HPDE6-E6E7 (cell line): Measurements from ENCODE around the gene ZNF107.
A peak's percentile ranks its signal among the peaks of the same experiment; 100 is the strongest.

Source experiments
- DNase-seq: peaks from one replicate; pipeline ENCODE4 v3.0.0; 2011; ENCODE audit warnings: missing footprints; ENCODE audit errors: extremely low spot score

Gene ZNF107

DNA sequence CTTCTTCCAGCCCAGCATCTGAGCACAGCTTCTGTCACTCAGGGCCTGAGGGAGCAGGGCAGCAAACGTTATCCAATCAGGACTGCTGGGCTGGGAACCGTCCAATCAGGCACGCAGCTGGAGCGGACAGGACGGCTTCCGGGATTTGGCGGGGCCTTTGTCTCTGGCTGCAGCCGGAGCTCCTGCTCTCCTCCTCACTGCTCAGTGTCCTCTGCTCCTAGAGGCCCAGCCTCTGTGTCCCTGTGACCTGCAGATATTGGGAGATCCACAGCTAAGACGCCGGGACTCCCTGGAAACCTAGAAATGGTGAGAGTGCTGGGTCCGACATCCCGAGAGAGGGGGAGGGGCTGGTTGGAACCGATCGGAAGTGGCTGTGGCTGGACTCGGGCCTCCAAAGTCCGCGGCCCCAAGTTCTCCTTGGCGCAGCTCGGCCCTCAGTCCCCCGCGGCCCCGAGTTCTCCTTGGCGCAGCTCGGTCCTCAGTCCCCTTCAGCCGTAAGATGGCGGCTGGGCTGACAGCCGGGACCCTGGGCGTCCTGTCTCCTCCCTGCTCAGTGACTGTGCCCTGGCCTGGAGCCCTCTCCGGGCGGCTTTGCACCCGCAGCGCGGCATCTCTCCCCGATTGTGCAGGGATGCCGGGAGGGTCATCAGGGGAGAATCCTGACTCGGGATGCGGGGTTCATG lies at the start of gene ZNF107:
ZNF107 (plus strand) TSS at position 154 of the 683 bp plus-strand sequence; CDS start at position 304, 150 bp downstream.
- DNase-seq = peak; percentile 96

DNA sequence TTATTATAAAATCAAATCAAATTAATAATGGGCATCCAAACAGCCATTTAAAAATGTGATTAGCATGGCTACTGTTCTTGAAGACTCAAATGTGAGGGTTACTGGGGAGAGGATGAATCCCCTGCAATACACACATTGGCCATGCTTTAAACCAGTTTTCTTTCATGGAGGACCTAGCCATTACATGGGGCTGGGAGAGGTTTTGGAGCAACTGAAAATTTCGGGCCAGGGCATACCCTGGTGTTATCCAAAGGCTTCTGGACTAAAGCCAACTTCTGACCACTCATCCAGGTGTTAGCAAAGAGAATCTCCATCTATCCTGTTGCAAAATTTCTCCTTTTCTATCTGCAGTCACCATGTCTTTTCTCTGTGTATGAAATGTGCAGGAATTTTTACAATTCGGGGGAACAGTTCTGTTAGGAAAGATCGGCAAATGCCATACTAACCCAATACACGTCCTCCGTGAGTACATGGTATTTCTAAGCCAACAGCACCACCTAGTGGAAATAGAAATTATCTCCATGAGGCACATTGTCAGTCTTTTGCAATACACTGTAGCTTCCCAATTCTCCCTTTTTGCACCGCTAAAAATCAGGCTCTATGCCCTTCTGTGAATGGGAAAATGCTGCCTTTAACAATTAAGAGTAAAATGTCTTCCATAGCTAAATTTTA lies 47.0 kb upstream of the ZNF107 start:
- no peak for DNase-seq

DNA sequence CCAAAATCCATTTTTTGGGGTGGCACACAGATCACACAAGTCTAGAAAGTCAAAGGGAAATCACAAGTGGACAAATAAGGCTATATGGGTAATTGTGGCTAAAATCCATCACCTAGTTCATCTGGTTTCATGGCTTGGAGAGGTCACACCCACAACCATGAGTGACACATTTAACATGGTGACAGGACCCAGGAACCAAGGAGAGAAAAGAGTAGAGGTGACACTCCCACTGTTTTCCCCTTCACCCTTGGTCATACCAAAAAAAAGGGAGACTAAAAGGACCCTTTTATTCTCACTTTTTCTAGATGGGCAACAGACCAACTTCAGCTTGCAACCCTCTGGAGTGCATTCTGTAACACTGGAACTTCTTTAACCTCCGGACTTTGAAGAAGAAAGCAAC lies 46.2 kb upstream of the ZNF107 start:
- DNase-seq = no peak

DNA sequence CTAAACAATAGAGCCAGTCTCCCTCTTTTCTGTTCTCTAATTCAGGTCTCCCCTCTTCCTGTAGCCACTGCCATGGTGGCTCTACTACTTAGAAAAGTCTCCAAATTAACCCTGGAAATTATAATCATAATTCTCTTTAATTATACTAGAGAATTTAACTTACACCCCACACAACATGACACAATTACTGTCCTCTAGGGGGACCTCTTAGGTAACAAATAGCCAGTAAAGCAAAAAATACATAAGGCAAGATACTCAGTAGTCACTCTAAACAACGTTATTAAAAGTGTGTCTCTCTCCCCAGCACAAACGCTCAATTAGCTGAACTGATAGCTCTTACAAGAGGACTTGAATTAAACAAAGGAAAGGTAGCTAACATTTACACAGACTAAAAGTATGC lies 44.3 kb upstream of the ZNF107 start:
- no peak for DNase-seq

DNA sequence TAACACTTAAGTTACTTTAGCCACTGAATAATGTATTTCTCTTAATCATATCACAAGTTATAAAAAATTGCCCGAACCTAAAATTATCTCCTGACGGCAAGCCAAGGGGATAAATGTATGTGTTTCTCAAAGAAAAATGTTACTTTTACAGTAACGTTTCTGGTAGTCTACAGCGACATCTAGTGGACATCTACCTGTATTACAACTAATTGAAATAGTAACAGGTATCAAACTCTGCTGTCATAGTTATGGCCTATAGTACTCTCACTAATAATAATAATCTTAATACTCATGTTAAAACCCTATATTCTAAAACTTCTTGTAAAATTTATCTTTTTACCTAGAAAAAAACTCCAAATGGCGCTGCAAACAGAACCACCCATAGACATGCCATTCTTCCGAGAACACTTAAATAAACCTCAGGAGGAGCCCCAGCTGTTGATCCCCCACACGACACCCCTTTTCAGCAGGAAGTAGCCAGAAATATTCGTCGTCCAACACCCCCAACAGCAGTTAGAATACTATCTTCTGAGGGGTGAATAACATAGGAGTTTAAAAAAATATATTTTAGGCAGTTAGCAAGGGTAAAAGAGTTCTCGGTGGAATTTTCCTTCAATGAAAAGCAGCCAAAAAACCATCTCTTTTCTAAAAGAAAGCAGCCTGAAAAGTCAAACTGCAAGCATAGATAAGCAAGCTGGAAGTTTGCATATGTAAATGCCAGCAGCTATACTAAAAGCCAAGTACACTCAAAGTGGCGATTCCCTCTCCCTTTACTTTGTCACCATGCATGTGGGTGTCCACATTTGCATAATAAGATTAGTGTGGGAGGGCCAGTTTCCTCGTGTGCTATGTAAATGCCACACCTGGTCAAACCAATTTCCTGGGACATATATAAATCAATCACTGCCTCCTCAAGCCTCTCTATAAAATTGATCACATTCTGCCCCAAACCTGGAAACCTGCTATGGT lies 40.5 kb upstream of the ZNF107 start:
- DNase-seq = no peak

DNA sequence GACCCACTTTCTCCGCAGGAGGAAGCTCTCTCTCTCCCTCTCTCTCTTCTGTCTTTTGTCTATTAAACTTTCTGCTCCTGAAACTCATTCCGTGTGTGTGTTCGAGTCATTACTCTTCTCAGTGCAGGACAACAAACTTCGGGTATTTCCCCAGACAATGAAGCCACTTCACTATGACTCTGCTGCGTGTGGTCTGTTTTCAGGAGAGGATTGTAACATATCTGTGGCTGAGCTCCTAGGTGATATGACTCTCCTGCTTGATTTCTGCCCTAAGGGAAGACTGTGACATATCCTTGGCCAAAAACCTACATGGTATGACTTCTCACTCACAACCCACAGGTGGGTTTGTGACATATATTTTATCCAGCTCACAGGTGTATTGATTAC lies 39.9 kb upstream of the ZNF107 start:
- DNase-seq = no peak

DNA sequence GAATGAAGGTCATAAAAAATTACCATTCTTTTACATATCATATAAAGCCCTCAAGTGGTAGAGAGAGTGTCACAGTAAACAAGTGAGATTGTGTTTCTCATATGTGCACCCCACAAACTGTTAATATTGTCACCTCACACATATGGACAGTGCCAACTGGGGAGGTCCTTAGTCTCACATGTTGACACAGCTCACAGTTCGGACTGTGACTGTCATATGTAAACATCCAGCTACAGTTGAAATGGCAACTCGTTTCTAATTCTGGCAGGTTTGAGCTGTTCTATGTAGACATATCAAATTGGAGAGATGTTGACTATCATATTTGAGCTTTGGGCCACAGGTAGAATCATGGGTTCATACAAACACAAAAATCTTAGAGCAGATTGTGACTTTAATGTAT lies 39.4 kb upstream of the ZNF107 start:
- DNase-seq = no peak

DNA sequence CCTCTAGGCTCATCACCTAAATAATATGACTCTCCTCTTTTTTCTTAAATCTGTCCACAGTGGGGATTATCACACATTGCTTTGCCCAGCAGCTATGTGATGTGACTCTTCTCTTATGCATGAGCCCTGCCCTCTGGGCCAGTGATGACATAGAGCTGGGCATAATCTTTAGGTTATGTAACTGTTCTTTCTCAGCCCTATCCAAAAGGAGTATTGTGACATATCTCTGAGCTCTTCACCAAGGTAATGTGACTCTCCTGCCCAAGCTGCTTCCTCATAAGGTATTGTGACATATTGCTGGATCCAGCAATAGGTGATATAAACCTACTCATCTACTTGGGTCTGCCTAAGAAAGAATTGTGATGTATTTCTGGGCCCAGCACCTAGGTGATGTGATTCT lies 37.7 kb upstream of the ZNF107 start:
- DNase-seq = no peak

DNA sequence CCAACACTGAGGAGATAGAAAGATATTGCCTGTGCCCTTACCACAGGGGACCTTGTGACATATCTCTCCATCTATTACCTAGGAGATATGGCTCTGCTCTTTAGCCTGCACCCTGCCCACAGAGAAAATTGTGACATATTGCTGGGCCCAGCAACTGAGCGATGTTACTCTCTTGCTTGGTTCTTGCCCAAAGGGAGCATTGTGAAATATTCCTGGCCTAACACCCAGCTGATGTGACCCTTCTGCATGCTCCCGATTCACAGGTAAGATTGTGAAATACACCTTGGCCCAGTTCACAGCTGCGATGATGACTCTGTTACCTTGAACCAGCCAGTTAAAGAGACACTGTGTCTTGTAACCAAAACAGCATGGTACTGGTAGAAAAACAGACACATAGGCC lies 37.2 kb upstream of the ZNF107 start:
- DNase-seq = no peak

DNA sequence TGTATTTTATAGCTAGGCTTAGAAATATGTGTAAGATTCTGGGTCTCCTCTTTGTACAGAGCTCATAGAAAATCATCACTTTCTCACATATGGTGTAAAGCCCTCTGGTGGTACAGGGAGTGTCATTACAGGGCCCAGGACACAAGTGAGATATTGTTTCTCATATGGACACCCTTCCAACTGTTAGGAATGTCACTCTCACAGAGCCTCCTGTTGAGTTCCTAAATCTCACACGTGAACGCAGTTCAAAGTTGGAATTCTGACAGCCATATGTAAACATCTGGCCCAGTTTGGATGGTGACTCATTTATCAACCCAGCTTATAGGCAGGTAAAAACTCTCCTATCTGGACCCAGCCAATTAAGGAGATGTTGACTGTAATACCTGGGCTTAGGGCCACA lies 35.4 kb upstream of the ZNF107 start:
- no peak for DNase-seq

DNA sequence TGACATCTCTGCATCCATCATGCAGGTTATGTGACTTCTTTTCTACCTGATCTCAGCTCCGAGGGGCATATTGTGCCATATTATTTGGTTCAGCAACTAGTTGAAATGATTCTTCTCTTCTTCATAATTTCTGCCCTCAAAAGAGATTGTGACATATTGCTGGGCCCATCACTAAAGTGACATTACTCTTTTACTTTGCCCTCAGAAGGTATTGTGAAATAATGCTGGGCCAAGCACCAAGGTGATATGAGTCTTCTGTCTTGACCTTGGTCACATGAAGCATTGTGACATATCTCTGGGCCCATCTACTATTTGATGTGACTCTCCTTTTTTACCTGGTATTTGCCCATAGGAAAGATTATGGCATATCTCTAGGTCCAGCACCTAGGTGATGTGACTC lies 33.9 kb upstream of the ZNF107 start:
- DNase-seq = no peak

DNA sequence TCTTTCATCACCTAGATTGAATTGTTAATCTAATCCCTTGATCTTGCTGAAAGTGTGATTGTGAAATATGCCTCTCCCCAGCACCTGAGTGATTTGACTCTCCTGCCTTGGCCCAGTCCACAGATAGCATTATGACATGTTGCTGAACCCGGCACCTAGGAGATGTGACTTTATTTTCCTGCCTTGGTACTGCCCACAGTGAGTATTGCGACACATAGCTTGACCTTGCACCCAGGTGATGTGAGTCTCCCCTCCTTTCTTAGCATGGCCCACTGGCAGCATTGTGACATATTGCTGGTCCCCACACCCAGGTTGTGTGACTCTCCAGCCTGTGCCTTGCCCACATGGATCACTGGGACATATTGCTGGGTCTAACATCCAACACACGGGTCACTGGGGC lies 32.5 kb upstream of the ZNF107 start:
- DNase-seq = no peak

DNA sequence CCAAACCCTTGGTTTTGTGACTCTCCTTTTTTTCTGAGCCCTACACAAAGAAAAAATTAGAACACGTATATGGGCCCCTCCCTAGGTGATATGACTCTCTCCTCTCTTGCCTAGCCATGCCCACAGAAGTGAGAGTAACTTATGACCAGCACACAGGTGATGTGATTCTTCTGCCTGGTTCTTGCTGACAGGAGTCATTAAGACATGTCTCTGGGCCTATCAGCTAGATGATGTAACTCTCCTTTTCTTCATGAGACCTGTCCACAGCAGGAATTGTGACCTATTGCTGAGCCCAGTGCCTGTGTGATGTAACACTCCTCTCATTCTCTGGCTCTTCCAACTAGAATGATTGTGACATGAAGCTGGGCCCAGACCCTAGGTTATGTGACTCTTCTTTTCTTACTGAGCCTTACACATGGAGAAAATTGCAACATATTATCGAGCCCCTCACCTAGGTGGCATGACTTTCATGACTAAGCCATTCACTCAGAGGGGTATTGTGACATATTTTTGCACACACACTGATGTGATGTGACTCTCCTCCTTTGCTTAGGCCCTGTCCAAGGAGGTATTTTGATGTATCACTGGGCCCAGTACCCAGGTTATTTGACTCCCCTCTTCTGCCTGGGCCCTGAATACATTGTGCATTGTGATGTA lies 31.4 kb upstream of the ZNF107 start:
- no peak for DNase-seq

DNA sequence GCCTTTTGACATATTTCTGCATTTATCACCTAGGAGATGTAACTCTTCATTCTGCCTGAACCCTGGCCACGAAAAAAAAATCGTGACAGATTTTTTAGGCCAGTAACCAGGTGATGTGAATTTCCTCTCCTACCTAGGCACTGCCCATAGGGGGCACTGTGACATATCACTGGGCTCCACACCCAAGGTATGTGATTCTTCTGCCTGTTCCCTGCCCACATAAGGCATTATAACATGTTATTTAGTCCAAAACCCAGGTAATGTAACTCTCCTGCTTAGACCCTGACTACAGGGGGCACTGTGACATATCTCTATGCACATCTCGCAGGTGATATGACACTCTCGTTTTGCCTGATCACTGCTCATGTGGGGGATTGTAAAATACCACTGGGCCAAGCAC lies 29.5 kb upstream of the ZNF107 start:
- DNase-seq = no peak

DNA sequence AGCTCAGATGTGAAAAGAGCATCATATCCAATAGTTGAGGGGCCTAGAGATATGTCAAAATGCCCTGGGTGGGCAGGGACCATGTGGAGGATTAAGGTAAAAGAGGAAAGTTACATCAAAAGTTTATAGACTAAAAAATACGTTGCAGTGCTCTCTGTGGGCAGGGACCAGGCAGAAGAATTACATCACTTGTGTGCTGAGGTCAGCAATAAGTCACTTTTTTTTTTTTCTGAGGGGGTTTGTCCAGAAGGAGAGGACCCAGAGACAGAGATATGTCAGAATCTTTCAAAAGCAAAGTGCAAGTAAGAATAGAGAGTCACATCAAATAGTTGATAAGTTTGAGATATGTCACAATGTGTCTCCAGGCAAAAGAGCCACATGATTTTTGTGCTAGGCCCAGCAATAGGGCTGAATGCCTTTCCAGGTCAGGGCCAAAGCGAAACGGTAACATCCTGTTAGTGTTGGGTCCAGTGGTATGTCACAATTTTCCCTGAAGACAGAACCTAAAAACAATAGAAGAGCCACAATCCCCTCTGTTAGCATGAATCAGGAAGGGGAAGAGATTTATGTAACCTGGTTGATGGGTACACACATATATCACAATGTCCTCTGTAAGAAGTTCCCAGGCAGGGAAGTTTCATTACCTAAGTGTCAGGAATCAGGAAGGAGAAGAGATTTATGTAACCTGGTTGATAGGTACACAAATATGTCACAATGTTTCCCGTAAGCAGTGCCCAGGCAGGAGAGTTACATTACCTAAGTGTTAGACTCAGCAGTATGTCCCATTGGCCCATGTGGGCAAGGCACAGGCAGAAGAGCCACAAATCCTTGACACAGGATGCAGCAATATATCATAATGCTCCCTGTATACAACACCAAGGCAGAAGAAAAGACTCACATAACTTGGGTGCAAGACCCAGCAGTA lies 28.1 kb upstream of the ZNF107 start:
- no peak for DNase-seq

DNA sequence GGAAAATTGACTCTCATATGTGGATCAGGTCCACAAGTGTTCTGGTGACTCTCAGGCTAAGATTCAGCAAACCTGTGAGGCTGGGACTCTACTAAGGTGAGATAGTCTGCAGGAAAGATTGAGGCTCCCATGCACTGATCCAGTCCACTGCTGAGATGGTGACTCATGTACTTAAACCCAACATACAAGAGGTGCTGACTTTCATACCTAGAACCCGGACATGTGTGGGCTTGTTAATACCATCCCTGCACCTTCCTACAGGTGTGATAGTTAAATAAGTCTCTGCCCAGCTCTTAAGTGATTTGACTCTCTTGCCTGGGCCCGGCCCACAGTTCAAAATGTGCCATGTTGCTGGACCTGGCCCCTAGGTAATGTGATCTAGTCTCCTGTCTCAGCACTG lies 27.1 kb upstream of the ZNF107 start:
- peak; percentile 63 for DNase-seq

DNA sequence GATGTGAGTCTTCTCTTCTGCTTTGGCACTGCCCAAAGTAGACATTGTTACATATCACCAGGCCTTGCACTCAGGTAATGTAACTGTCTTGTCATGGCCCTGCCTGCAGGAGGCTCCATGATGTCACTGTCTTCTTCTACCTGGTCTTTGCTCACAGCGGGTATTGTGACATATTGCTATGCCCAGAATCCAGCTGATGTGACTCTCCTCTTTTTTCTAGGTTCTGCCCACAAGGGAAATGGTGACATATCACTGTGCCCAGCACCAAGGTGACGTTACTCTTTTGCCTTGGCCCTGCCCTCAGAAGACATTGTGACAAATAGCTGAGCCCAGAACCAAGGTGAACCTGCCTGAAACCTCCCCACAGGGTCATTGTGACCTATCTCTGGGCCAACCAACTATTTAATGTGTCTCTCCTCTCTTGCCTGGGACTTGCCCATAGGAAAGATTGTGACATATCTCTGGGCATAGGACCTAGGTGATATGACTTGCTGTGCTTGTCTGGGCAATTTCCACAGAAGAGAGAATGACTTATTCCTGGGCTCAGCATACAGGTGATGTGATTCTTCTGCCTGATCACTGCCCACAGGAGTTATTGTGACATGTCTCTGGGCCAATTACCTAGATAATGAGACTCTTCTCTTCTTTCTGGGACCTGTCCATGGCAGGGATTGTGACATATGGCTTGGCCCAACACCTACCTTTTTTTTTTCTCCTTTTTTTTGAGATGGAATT lies 26.5 kb upstream of the ZNF107 start:
- no peak for DNase-seq

DNA sequence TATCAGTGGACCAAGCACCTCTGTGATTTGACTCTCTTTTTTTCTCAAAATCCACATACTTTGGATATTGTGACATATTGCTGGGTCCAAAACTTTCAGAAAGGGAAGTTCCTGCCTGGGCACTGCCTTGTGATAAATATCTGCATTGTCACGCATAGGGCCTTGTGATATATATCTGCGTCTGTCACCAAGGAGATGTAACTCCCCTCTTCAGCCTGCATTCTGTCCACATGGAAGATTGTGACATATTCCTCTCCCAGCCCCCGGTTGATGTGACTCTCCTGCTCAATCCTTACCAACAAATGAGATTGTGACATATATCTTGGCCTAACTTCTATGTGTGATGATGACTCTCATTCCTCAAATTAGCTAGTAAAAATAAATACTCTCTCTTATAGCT lies 25.4 kb upstream of the ZNF107 start:
- no peak for DNase-seq

DNA sequence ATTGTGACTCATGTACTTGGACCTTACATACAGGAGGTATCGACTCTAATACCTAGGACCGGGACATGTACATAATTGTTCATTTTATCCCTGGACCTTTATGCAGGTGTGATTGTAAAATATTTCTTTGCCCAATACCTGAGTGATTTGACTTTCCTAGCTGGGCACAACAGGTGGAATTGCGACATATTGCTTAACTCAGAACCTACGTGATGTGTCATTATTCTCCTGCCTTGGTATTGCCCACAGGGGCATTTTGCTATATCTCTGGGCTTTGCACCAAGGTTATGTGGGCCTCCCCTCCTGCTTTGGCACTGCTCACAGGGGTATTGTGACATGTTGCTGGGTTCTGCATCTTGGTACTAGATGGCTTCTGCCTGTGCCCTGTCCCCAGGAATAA lies 23.9 kb upstream of the ZNF107 start:
- no peak for DNase-seq

DNA sequence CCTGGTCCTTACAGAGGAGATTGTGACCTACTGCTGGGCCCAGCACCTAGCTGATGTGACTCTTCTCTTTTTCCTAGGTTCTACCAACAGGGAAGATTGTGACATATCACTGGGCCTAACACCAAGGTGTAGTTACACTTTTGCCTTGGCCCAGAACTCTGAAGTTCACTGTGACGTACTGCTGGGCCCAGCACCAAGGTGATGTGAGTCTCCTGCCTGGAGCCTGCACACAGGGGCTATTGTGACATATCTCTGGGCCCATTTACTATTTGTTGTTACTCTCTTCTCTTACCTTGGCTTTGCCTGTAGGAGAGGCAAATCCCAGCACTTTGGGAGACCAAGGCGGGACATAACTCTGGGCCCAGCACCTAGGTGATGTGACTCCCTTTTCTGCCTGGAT lies 23.1 kb upstream of the ZNF107 start:
- DNase-seq = no peak
